ENCODE data around the gene MIER1. TPM values are rescaled to one million over a fixed set of nuclear protein-coding genes. Genes with fewer than 3 reads are reported as not detected.
"Not testable (repeated sequence)": the region's sequence is repeated elsewhere in the genome, so short reads cannot be mapped to it uniquely, and the experiment has no call there.

The MIER1 gene
- 42.3 TPM for polyA plus RNA-seq (2013)

- ChIA-PET CTCF (interaction anchor here (1.0 to 1.5 kb wide), 6 partner anchors 9 to 167 kb away, joined by 3 to 5 read pairs (median 3); no protein-coding TSS in a partner anchor), POLR2A (interaction anchor here (1.1 kb wide), 1 partner anchor 175 kb away, joined by 3 read pairs; no protein-coding TSS in a partner anchor)
- WGBS (ENCODE audit: insufficient coverage) = under 1% methylated on average over 55 of the region's 64 CpGs
- peak; percentile 98 to 99 (median 99) for DNase-seq
- Histone ChIP-seq H3K36me3 (ENCODE audit: control insufficient read depth in 4 of 4, insufficient read depth in 4 of 4, low read length in 3 of 4) (peaks cover 2 to 7% (median 3%) of the 10 kb centered on the region in 4 experiments), H3K4me1 (ENCODE audit: control extremely low read depth in 1 of 4, control insufficient read depth in 4 of 4, insufficient read depth in 4 of 4, low read length in 3 of 4) (peaks cover 23 to 42% (median 31%) of the 10 kb centered on the region in 4 experiments), H3K4me3 (ENCODE audit: control insufficient read depth in 1 of 7, extremely low read depth in 1 of 7, insufficient read depth in 4 of 7, low read depth in 2 of 7, low read length in 6 of 7) (peak within 1 kb of the TSS; percentile 85 to 100 (median 92)), H3K27me3 (replicated peaks in 2 of 5; ENCODE audit: control insufficient read depth in 4 of 5, insufficient read depth in 5 of 5, low read length in 4 of 5) (no peaks in the 10 kb centered on the region), H3K27ac (ENCODE audit: insufficient read depth in 1 of 2, low read depth in 1 of 2, low read length in 2 of 2, poor library complexity in 1 of 2, severe bottlenecking in 2 of 2) (peak within 1 kb of the TSS; percentile 100), H3K9me3 (ENCODE audit: control extremely low read depth in 1 of 5, control insufficient read depth in 4 of 5, insufficient read depth in 2 of 5, low read depth in 1 of 5, low read length in 4 of 5) (peaks cover 0 to 4% (median 2%) of the 10 kb centered on the region in 5 experiments)
Measured at GRCh38 chr1:66924756-66925557, at the start of gene MIER1, which contains the start of gene DNAI4. Gene MIER1 (plus strand): TSS chr1:66924990. CDS start chr1:66925029, 39 bp downstream. Gene DNAI4 (minus strand): TSS chr1:66924856. CDS start chr1:66924831, 25 bp downstream.

DNA sequence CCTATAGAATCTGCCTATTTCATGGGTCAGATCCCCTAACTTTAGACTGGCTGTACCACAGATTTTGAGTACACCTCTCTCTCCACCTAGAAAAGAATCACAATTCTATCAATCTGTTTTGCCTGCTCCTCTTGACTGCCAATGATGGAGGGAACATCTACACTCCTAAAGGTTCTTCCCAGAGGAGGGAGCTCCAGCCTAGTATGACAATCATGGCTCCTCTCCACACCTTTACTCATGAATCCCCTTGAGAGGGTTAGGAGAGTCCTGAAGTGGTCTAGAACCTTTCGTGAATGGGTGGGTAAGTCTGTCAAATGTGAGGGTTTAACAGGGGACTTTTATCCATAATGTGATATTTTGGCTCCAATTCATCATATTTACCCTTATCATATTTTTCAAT lies 48.1 kb upstream of the MIER1 start:
- DNase-seq = no peak
- no peaks in the 10 kb centered on the region for H3K27me3 ChIP-seq (replicated peaks in 2 of 5; ENCODE audit: control insufficient read depth in 4 of 5, insufficient read depth in 5 of 5, low read length in 4 of 5)
- WGBS (ENCODE audit: insufficient coverage) = no CpG with 5 or more reads among the region's 1 CpG
- ChIA-PET CTCF (no interaction called here), POLR2A (no interaction called here)
- peaks cover 0 to 21% (median 5%) of the 10 kb centered on the region in 5 experiments for H3K9me3 ChIP-seq (ENCODE audit: control extremely low read depth in 1 of 5, control insufficient read depth in 4 of 5, insufficient read depth in 2 of 5, low read depth in 1 of 5, low read length in 4 of 5)
- H3K4me3 ChIP-seq (ENCODE audit: control insufficient read depth in 1 of 7, extremely low read depth in 1 of 7, insufficient read depth in 4 of 7, low read depth in 2 of 7, low read length in 6 of 7) = no peak overlapping the region
- H3K4me1 ChIP-seq (ENCODE audit: control extremely low read depth in 1 of 4, control insufficient read depth in 4 of 4, insufficient read depth in 4 of 4, low read length in 3 of 4) = no peaks in the 10 kb centered on the region
- no peaks in the 10 kb centered on the region for H3K36me3 ChIP-seq (ENCODE audit: control insufficient read depth in 4 of 4, insufficient read depth in 4 of 4, low read length in 3 of 4)
- H3K27ac ChIP-seq (ENCODE audit: insufficient read depth in 1 of 2, low read depth in 1 of 2, low read length in 2 of 2, poor library complexity in 1 of 2, severe bottlenecking in 2 of 2) = no peak overlapping the region

GRCh38 chr1:66889030-66889429 lies 35.8 kb upstream of the MIER1 start:
- Histone ChIP-seq H3K9me3 (ENCODE audit: control extremely low read depth in 1 of 5, control insufficient read depth in 4 of 5, insufficient read depth in 2 of 5, low read depth in 1 of 5, low read length in 4 of 5) (peaks cover 0 to 2% (median 0%) of the 10 kb centered on the region in 5 experiments), H3K4me3 (ENCODE audit: control insufficient read depth in 1 of 7, extremely low read depth in 1 of 7, insufficient read depth in 4 of 7, low read depth in 2 of 7, low read length in 6 of 7) (no peak overlapping the region), H3K4me1 (ENCODE audit: control extremely low read depth in 1 of 4, control insufficient read depth in 4 of 4, insufficient read depth in 4 of 4, low read length in 3 of 4) (peaks cover 0 to 2% (median 0%) of the 10 kb centered on the region in 4 experiments), H3K36me3 (ENCODE audit: control insufficient read depth in 4 of 4, insufficient read depth in 4 of 4, low read length in 3 of 4) (no peaks in the 10 kb centered on the region), H3K27me3 (replicated peaks in 2 of 5; ENCODE audit: control insufficient read depth in 4 of 5, insufficient read depth in 5 of 5, low read length in 4 of 5) (no peaks in the 10 kb centered on the region), H3K27ac (ENCODE audit: insufficient read depth in 1 of 2, low read depth in 1 of 2, low read length in 2 of 2, poor library complexity in 1 of 2, severe bottlenecking in 2 of 2) (no peak overlapping the region)
- ChIA-PET POLR2A (no interaction called here), CTCF (no interaction called here)
- no peak for DNase-seq
- WGBS (ENCODE audit: insufficient coverage) = no CpG with 5 or more reads among the region's 1 CpG

DNA sequence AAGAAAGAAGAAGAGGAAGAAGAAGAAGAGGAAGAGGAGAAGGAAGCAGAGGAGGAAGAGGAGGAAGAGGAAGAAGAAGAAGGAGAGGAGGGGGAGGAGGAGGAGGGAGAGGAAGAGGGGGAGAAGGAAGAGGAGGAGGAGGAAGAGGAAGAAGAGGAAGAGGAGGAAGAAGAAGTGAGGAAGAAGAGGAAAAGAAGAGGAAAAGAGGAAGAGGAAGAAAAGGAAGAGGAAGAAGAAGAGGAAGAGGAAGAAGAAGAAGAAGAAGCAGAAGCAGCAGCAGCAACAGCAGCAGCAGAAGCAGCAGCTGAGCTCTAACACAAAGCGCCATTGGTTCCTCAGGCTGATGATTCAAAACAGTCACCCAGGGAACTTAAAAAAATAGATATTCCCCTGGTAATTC lies 34.2 kb upstream of the MIER1 start:
- Histone ChIP-seq H3K27ac (ENCODE audit: insufficient read depth in 1 of 2, low read depth in 1 of 2, low read length in 2 of 2, poor library complexity in 1 of 2, severe bottlenecking in 2 of 2) (no peak overlapping the region), H3K27me3 (replicated peaks in 2 of 5; ENCODE audit: control insufficient read depth in 4 of 5, insufficient read depth in 5 of 5, low read length in 4 of 5) (no peaks in the 10 kb centered on the region), H3K9me3 (ENCODE audit: control extremely low read depth in 1 of 5, control insufficient read depth in 4 of 5, insufficient read depth in 2 of 5, low read depth in 1 of 5, low read length in 4 of 5) (peaks cover 0 to 2% (median 0%) of the 10 kb centered on the region in 5 experiments), H3K4me1 (ENCODE audit: control extremely low read depth in 1 of 4, control insufficient read depth in 4 of 4, insufficient read depth in 4 of 4, low read length in 3 of 4) (peaks cover 0 to 2% (median 0%) of the 10 kb centered on the region in 4 experiments), H3K36me3 (ENCODE audit: control insufficient read depth in 4 of 4, insufficient read depth in 4 of 4, low read length in 3 of 4) (no peaks in the 10 kb centered on the region), H3K4me3 (ENCODE audit: control insufficient read depth in 1 of 7, extremely low read depth in 1 of 7, insufficient read depth in 4 of 7, low read depth in 2 of 7, low read length in 6 of 7) (no peak overlapping the region)
- DNase-seq = no peak
- ChIA-PET CTCF (no interaction called here), POLR2A (no interaction called here)
- WGBS (ENCODE audit: insufficient coverage) = 90% methylated on average over 1 of the region's 1 CpG

GRCh38 chr1:66893712-66894111 lies 31.1 kb upstream of the MIER1 start:
- ChIA-PET CTCF (no interaction called here), POLR2A (no interaction called here)
- no peak overlapping the region for H3K27ac ChIP-seq (ENCODE audit: insufficient read depth in 1 of 2, low read depth in 1 of 2, low read length in 2 of 2, poor library complexity in 1 of 2, severe bottlenecking in 2 of 2)
- no peaks in the 10 kb centered on the region for H3K27me3 ChIP-seq (replicated peaks in 2 of 5; ENCODE audit: control insufficient read depth in 4 of 5, insufficient read depth in 5 of 5, low read length in 4 of 5)
- no peak for DNase-seq
- no peak overlapping the region for H3K4me3 ChIP-seq (ENCODE audit: control insufficient read depth in 1 of 7, extremely low read depth in 1 of 7, insufficient read depth in 4 of 7, low read depth in 2 of 7, low read length in 6 of 7)
- no CpG with 5 or more reads among the region's 3 CpGs for WGBS (ENCODE audit: insufficient coverage)
- no peaks in the 10 kb centered on the region for H3K36me3 ChIP-seq (ENCODE audit: control insufficient read depth in 4 of 4, insufficient read depth in 4 of 4, low read length in 3 of 4)
- no peaks in the 10 kb centered on the region for H3K4me1 ChIP-seq (ENCODE audit: control extremely low read depth in 1 of 4, control insufficient read depth in 4 of 4, insufficient read depth in 4 of 4, low read length in 3 of 4)
- peaks cover 0 to 2% (median 0%) of the 10 kb centered on the region in 5 experiments for H3K9me3 ChIP-seq (ENCODE audit: control extremely low read depth in 1 of 5, control insufficient read depth in 4 of 5, insufficient read depth in 2 of 5, low read depth in 1 of 5, low read length in 4 of 5)

DNA sequence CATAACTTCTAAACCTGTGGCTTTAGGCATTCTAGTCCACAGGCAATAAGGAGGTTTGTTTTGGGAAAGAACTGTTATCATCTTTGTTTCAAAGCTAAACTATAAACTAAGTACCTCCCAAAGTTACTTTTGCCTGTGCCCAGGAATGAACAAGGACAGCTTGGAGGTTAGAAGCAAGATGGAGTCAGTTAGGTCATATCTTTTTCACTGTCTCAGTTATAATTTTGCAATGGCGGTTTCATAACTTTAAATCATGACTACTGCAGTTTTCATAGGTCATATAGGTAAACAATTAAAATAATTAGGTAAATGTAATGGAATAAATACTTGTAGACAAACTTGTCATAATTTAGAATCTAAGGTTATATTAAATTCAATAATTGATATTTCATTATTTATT lies 9.6 kb upstream of the MIER1 start:
- WGBS (ENCODE audit: insufficient coverage) = no CpG with 5 or more reads among the region's 1 CpG
- POLR2A ChIA-PET; H3K4me1 ChIP-seq (ENCODE audit: control extremely low read depth in 1 of 4, control insufficient read depth in 4 of 4, insufficient read depth in 4 of 4, low read length in 3 of 4); H3K27me3 ChIP-seq (replicated peaks in 2 of 5; ENCODE audit: control insufficient read depth in 4 of 5, insufficient read depth in 5 of 5, low read length in 4 of 5); H3K27ac ChIP-seq (ENCODE audit: insufficient read depth in 1 of 2, low read depth in 1 of 2, low read length in 2 of 2, poor library complexity in 1 of 2, severe bottlenecking in 2 of 2); H3K36me3 ChIP-seq (ENCODE audit: control insufficient read depth in 4 of 4, insufficient read depth in 4 of 4, low read length in 3 of 4); H3K4me3 ChIP-seq (ENCODE audit: control insufficient read depth in 1 of 7, extremely low read depth in 1 of 7, insufficient read depth in 4 of 7, low read depth in 2 of 7, low read length in 6 of 7); DNase-seq: not testable (repeated sequence)
- peaks cover 2 to 12% (median 4%) of the 10 kb centered on the region in 5 experiments for H3K9me3 ChIP-seq (ENCODE audit: control extremely low read depth in 1 of 5, control insufficient read depth in 4 of 5, insufficient read depth in 2 of 5, low read depth in 1 of 5, low read length in 4 of 5)
- CTCF ChIA-PET = interaction anchor here (1.1 kb wide), 1 partner anchor 14 kb away, joined by 4 read pairs; no protein-coding TSS in a partner anchor

DNA sequence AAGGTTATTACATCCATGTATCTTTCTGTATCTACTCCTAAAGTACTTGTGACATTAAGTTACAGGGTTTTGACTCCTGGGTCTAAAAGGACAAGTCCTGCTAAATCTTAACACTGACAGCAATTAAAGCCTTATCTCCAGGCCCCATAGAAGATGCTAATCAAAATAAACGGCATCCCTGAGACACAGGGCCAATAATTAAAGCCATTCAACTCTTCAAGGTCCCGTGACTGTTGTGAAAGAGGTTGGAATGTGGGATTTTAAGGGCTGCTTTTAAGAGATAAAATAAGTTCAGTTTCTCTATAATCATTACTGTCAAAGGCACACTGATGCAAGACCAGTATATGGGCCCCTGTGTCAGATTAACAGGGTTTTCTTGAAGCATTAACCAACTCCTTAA lies 8.5 kb upstream of the MIER1 start:
- POLR2A ChIA-PET = no interaction called here
- peak; percentile 22 to 78 (median 53) for DNase-seq
- no CpG with 5 or more reads among the region's 2 CpGs for WGBS (ENCODE audit: insufficient coverage)
- Histone ChIP-seq H3K4me1 (ENCODE audit: control extremely low read depth in 1 of 4, control insufficient read depth in 4 of 4, insufficient read depth in 4 of 4, low read length in 3 of 4) (no peaks in the 10 kb centered on the region), H3K27me3 (replicated peaks in 2 of 5; ENCODE audit: control insufficient read depth in 4 of 5, insufficient read depth in 5 of 5, low read length in 4 of 5) (no peaks in the 10 kb centered on the region), H3K36me3 (ENCODE audit: control insufficient read depth in 4 of 4, insufficient read depth in 4 of 4, low read length in 3 of 4) (peaks cover 5 to 10% (median 7%) of the 10 kb centered on the region in 4 experiments), H3K4me3 (ENCODE audit: control insufficient read depth in 1 of 7, extremely low read depth in 1 of 7, insufficient read depth in 4 of 7, low read depth in 2 of 7, low read length in 6 of 7) (no peak overlapping the region), H3K27ac (ENCODE audit: insufficient read depth in 1 of 2, low read depth in 1 of 2, low read length in 2 of 2, poor library complexity in 1 of 2, severe bottlenecking in 2 of 2) (no peak overlapping the region), H3K9me3 (ENCODE audit: control extremely low read depth in 1 of 5, control insufficient read depth in 4 of 5, insufficient read depth in 2 of 5, low read depth in 1 of 5, low read length in 4 of 5) (peaks cover 2 to 13% (median 4%) of the 10 kb centered on the region in 5 experiments)
- CTCF ChIA-PET = interaction anchor here (0.6 kb wide), 1 partner anchor 956 kb away, joined by 3 read pairs; no protein-coding TSS in a partner anchor
